GM21367 (cell line): ENCODE data around the gene HOXA10.

Source experiments
- ATAC-seq: cut with Tn5 transposase; IDR thresholded peaks from one replicate; pipeline ENCODE4 v1.9.1; 2021; ENCODE audit not compliant: unreplicated experiment

Gene HOXA10

GRCh38 chr7:27132978-27133377 lies 41.1 kb downstream of the HOXA10 start:
- no peak for ATAC-seq

GRCh38 chr7:27132214-27132613 lies 41.9 kb downstream of the HOXA10 start:
- ATAC-seq, result no peak

DNA sequence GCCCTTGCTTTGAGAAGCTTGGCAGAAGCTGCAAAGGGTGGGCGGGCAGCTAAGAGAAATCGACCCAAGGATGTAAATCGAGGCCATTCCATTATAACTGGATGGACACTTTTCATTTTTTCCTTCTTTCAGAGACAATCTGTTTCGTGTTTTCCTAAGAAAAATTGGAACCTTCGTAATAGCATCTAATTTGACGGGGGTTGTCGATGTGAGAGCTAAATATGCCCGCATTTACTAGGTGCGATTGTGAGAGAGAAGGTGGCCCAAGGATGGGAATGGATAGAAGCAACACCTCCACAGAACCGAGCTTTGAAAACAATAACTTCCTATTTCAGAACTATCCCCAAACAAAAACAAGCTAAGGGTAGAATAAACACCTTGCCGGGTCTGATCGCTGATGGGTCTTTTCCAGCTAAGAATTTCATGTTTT lies 42.7 kb downstream of the HOXA10 start:
- no peak for ATAC-seq

- ATAC-seq, result no peak
These were observed 43.4 kb downstream of the HOXA10 start, which contains the start of gene HOXA4 for GRCh38 chr7:27130540-27131389. Gene HOXA4, minus strand, starts transcription at chr7:27130757. Its CDS starts 24 bp downstream, at chr7:27130733.

GRCh38 chr7:27129729-27130539 lies 44.2 kb downstream of the HOXA10 start:
- no peak for ATAC-seq

- no peak for ATAC-seq
These were observed 45.1 kb downstream of the HOXA10 start for GRCh38 chr7:27128776-27129728.

DNA sequence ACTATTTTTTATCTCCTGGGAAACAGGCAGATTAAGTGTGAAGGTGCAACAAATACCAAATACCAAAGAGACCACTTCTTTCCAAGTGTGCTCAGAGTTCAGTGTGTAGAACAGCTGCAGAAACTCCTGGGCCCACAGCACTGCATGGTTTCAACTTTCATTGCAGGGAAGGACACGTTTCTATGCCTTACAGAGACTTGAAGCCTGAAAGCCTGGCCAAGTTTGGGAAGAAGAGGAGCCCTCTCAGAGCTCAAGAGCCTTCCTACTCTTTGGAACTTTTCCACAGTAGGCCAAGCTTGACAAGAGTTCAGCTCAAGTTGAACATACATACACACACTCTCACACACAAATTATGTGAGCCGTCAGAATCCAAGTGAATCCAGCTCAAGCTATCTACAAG lies 46.1 kb downstream of the HOXA10 start:
- no peak for ATAC-seq

GRCh38 chr7:27126596-27127327 lies 47.4 kb downstream of the HOXA10 start:
- no peak for ATAC-seq

- ATAC-seq, result no peak
These were observed 48.1 kb downstream of the HOXA10 start for GRCh38 chr7:27125986-27126394.

GRCh38 chr7:27124902-27125689 lies 49.0 kb downstream of the HOXA10 start:
- no peak for ATAC-seq

GRCh38 chr7:27124096-27124901 lies 49.8 kb downstream of the HOXA10 start:
- no peak for ATAC-seq

- no peak for ATAC-seq
These were observed 50.6 kb downstream of the HOXA10 start for GRCh38 chr7:27123477-27124053.

GRCh38 chr7:27123007-27123476 lies 51.1 kb downstream of the HOXA10 start:
- no peak for ATAC-seq

DNA sequence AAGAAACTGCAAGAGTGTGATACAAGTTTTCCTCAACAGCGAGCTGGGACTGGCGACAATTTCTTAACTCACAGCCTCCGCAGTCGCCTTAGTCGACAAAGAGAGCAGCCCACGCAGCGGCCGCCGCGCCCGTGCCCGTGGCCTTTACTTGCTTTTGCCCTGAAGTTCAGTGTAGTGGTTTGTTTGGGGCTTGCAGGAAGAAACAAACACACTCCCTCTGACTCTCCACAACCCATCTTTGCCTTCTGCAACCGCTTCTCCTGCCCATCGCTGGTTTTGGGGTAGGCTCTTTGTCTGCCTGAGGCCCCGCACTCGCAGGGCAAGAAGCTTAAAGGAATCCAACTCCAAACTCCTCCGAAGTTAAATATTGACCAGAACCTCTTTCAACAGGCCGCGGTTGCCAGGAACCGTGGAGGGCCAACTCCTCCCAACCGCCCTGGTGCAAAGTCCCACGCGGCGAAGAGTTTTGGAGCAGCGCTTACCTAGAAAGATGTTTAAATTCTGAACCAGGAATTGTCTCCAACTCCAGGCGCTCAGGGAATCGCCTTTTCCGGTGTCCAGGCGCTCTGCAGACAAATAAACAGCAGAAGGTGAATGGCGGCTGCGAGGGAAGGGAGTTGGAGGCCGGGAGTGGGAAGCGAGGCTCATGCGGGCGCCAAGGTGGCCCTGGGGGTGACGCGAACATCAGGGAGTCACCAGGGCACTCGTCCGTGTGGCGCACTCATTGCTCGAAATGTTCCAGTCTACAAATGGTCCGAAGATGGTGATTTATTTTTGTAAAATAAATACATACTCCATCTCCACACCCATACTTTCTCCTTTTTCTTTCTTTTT lies 51.8 kb downstream of the HOXA10 start:
- no peak for ATAC-seq

DNA sequence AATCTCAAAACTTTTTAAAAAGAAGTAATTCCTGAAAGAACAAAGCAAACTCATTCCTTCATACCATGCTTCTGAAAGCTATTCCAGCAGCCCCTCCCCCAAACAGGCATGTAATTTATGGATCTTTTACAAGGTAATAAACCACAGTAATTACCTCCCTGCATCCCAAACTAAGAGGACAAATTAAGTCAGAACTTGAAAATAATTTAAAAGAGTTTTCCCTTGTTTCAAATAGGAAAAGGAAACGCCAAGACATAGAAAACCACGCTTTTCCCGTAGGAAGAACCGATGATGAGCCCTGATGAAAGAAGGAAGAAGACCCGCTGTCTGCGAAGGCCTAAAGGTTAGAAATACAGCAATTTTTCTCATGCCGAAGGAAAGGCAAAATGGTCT lies 52.4 kb downstream of the HOXA10 start:
- ATAC-seq, result no peak
